K562 (cell line): ENCODE measurements around the gene PPP1R14D. TPM values are rescaled to one million over a fixed set of nuclear protein-coding genes. Genes with fewer than 3 reads are reported as not detected.

Source experiments
- ATAC-seq: fragments of 200-7000 bp; cut with Tn5 transposase; 3 replicates; pipeline ENCODE4 v1.9.1; 2020; ENCODE audit warnings: moderate library complexity
- BruUV-seq: library from RNA; stranded (reverse); fragments of 400-500 nt; replicated peaks from 2 replicates; lab custom pipeline; 2021; lab: Mats Ljungman, UMichigan
- CTCF ChIA-PET: fragments of 300-600 bp; formaldehyde crosslinking; extraction: SDS; loops from one replicate; lab custom pipeline; 2021; ENCODE audit warnings: low intra/inter-chr PET ratio; lab: Yijun Ruan, JAX
- POLR2A ChIA-PET: fragments of 300-600, 350-650 bp; sonication (Branson Sonifier 250); formaldehyde crosslinking; extraction: SDS; loops from one replicate; lab custom pipeline; 2021; ENCODE audit warnings: antibody characterized with exemption, inconsistent platforms; lab: Yijun Ruan, JAX
- DNase-seq, 4 experiments: peaks; one replicate each; pipeline versions ENCODE4 v3.0.0 to v3.0.0-alpha.2; 2011 to 2018; ENCODE audit warnings: low spot score in 3 of 4, mixed read lengths in 3 of 4; ENCODE audit errors: extremely low read depth in 1 of 4
- FAIRE-seq: peaks from 2 replicates; lab custom pipeline; 2011; peaks lifted over from hg19 to GRCh38; lab: Jason Lieb, UNC
- H2AFZ ChIP-seq: 2 replicates; pipeline ENCODE4 v1.6.0; 2011; ENCODE audit warnings: low read depth, low read length, control low read depth, inconsistent platforms
- H3K27ac ChIP-seq: fragments of 200-600 bp; 3 replicates; pipeline ENCODE4 v1.8.0; 2011; ENCODE audit warnings: low read depth, mild to moderate bottlenecking, control low read depth, inconsistent platforms, low read length, moderate library complexity, mixed read lengths; ENCODE audit errors: extremely low read depth
- H3K27me3 ChIP-seq, 2 experiments: fragments of 300-600 bp in 1 of 2; 2 replicates in 1 of 2; 3 replicates in 1 of 2; pipeline versions ENCODE4 v1.6.0 to v1.8.0; 2011; ENCODE audit warnings: inconsistent platforms in 2 of 2, low read length in 2 of 2, mild to moderate bottlenecking in 1 of 2, mixed read lengths in 1 of 2, moderate library complexity in 1 of 2; ENCODE audit not compliant: control insufficient read depth in 2 of 2, insufficient read depth in 2 of 2
- H3K36me3 ChIP-seq: fragments of 300-600 bp; 3 replicates; pipeline ENCODE4 v1.8.0; 2011; ENCODE audit warnings: mild to moderate bottlenecking, low read length, inconsistent platforms; ENCODE audit not compliant: control insufficient read depth, insufficient read depth
- H3K4me1 ChIP-seq, 2 experiments: fragments of 200-600 bp in 1 of 2; replicated peaks in 1 of 2; 2 replicates in 1 of 2; 3 replicates in 1 of 2; pipeline versions ENCODE4 v1.5.1 to v1.8.0; 2011; ENCODE audit warnings: inconsistent platforms in 2 of 2, low read length in 2 of 2, mild to moderate bottlenecking in 1 of 2, mixed read lengths in 1 of 2, moderate library complexity in 1 of 2; ENCODE audit not compliant: control insufficient read depth in 2 of 2, insufficient read depth in 2 of 2
- H3K4me2 ChIP-seq: 2 replicates; pipeline ENCODE4 v1.6.1; 2011; ENCODE audit warnings: low read length, control low read depth, inconsistent platforms, mixed read lengths; ENCODE audit not compliant: insufficient read depth
- H3K4me3 ChIP-seq: fragments of 200-600 bp; sonication (generic), shearing (Covaris generic); 2 replicates; pipeline ENCODE4 v1.5.1; 2016; ENCODE audit warnings: control low read depth, inconsistent platforms
- H3K79me2 ChIP-seq: fragments of 200-600 bp; 3 replicates; pipeline ENCODE4 v1.8.0; 2011; ENCODE audit warnings: low read length, inconsistent platforms; ENCODE audit not compliant: control insufficient read depth, insufficient read depth
- H3K9ac ChIP-seq, 2 experiments: 2 replicates each; pipeline versions ENCODE4 v1.6.0 to v1.6.1; 2011; ENCODE audit warnings: low read depth in 2 of 2, low read length in 2 of 2, control low read depth in 1 of 2, inconsistent platforms in 1 of 2, mild to moderate bottlenecking in 1 of 2, mixed read lengths in 1 of 2; ENCODE audit not compliant: insufficient read depth in 1 of 2
- H3K9me1 ChIP-seq: one replicate; pipeline ENCODE4 v1.6.0; 2011; ENCODE audit warnings: inconsistent platforms, mild to moderate bottlenecking, low read length, moderate library complexity; ENCODE audit not compliant: control insufficient read depth, insufficient read depth
- H3K9me3 ChIP-seq: replicated peaks from 2 replicates; pipeline ENCODE4 v1.5.1; 2011; ENCODE audit warnings: low read depth, low read length, inconsistent platforms; ENCODE audit not compliant: control insufficient read depth, insufficient read depth
- H4K20me1 ChIP-seq: replicated peaks from 2 replicates; pipeline ENCODE4 v1.6.1; 2011; ENCODE audit warnings: low read length, inconsistent platforms, mixed read lengths; ENCODE audit not compliant: control insufficient read depth, insufficient read depth
- ATF7 ChIP-seq: fragments of 450-650 bp; IDR thresholded peaks from 2 replicates; pipeline ENCODE4 v1.7.1; 2014; ENCODE audit warnings: mild to moderate bottlenecking, moderate library complexity
- BHLHE40 ChIP-seq: IDR thresholded peaks from 2 replicates; pipeline ENCODE4 v1.6.1; 2011; ENCODE audit warnings: low read length, improper control_type of control experiment
- DNMT1 ChIP-seq: fragments of 450-650 bp; IDR thresholded peaks from 2 replicates; pipeline ENCODE4 v1.6.1; 2016; ENCODE audit warnings: antibody characterized with exemption, mild to moderate bottlenecking
- EWSR1 ChIP-seq: fragments of 450-650 bp; IDR thresholded peaks from 2 replicates; pipeline ENCODE4 v1.6.1; 2018; ENCODE audit warnings: borderline replicate concordance, mild to moderate bottlenecking, low read depth, moderate library complexity; ENCODE audit not compliant: partially characterized antibody
- MLLT1 ChIP-seq, 2 experiments: fragments of 450-650 bp; IDR thresholded peaks; 2 replicates each; pipeline ENCODE4 v1.6.1; 2016
- RFX1 ChIP-seq: fragments of 450-650 bp; IDR thresholded peaks from 2 replicates; pipeline ENCODE4 v1.6.1; 2016; ENCODE audit warnings: mild to moderate bottlenecking, moderate library complexity
- SIN3A ChIP-seq, 2 experiments: fragments of 150-350 bp in 1 of 2; IDR thresholded peaks; 2 replicates each; pipeline ENCODE4 v1.6.1; 2011 to 2016; ENCODE audit warnings: borderline replicate concordance in 2 of 2, low read depth in 2 of 2, low read length in 2 of 2, mild to moderate bottlenecking in 2 of 2, moderate library complexity in 2 of 2; ENCODE audit not compliant: control insufficient read depth in 1 of 2
- TCF3 ChIP-seq: sonication (generic); formaldehyde crosslinking; IDR thresholded peaks from 2 replicates; pipeline ENCODE4 v1.4.0; 2020; ENCODE audit warnings: mild to moderate bottlenecking, missing genetic modification reagents
- TEAD2 ChIP-seq: fragments of 450-650 bp; IDR thresholded peaks from 2 replicates; pipeline ENCODE4 v1.6.1; 2016; ENCODE audit warnings: missing genetic modification characterization, control low read depth, missing compliant biosample characterization
- THRA ChIP-seq: fragments of 450-650 bp; IDR thresholded peaks from 2 replicates; pipeline ENCODE4 v1.6.1; 2017; ENCODE audit warnings: mild to moderate bottlenecking, moderate library complexity
- ZFP30 ChIP-seq: fragments of 250-450 bp; sonication (Bioruptor Pico); IDR thresholded peaks from 2 replicates; pipeline ENCODE4 v1.8.0; 2022; ENCODE audit warnings: moderate library complexity, mild to moderate bottlenecking, inconsistent platforms, borderline replicate concordance
- WGBS: fragments of 100-300 bp; shearing (Covaris generic); methylation state at CpG from one replicate; pipeline ENCODE4 v1.1.6; 2016; ENCODE audit warnings: low coverage, mixed read lengths; ENCODE audit not compliant: insufficient coverage; ENCODE audit errors: missing lambda C conversion rate; 5-methylcytosine and 5-hydroxymethylcytosine counted together
- in situ Hi-C: fragments of 300-500 bp; cut with MboI; formaldehyde crosslinking; loops from 4 replicates; pipeline ENCODE4 v1.15.0; 2018; ENCODE audit warnings: inconsistent platforms, mixed read lengths
- intact Hi-C: fragments of 100-400 bp; cut with micrococcal nuclease; formaldehyde crosslinking; loops from 2 replicates; pipeline ENCODE4 v1.14.2; 2022
- polyA plus RNA-seq, 8 experiments: library from polyadenylated mRNA; depleted of rRNA in 4 of 8; stranded (reverse) in 5 of 8; unstranded in 3 of 8; fragments of >200 nt; fragmentation: Nextera tagmentation in 2 of 8; fragmentation: Illumina TruSeq in 1 of 8; extraction: Ambion mirVana in 2 of 8; extraction: Trizol in 1 of 8; gene quantifications; 2 replicates each; pipeline versions ENCODE4 v1.2.1 to v1.2.3, GENCODE V29; 2011 to 2014; ENCODE audit warnings: inconsistent platforms in 1 of 8, missing spikeins in 1 of 8
- total RNA-seq, 7 experiments: library from RNA; depleted of rRNA in 6 of 7; stranded (reverse); fragments of >200 nt in 6 of 7; fragmentation: Illumina TruSeq in 2 of 7; extraction: Trizol in 2 of 7; gene quantifications; 2 replicates each; pipeline versions ENCODE4 v1.2.1 to v1.2.3, GENCODE V29; 2011 to 2021; ENCODE audit warnings: low replicate concordance in 1 of 7

The PPP1R14D gene
- total and polyA plus RNA-seq, 9 of the 15 experiments (the other 6 are each of a cell fraction or from before 2014, with no cell fraction given), result 0.11 to 0.18 TPM; not detected in 7

GRCh38 chr15:40855706-40856234, 27.3 kb upstream of the PPP1R14D start:
- Histone ChIP-seq H3K27me3 (no peaks in the 10 kb centered on the region; a peak in 1 of 5 replicates), H3K79me2 (no peaks in the 10 kb centered on the region), H4K20me1 (no peaks in the 10 kb centered on the region), H3K36me3 (no peaks in the 10 kb centered on the region), H3K4me2 (no peak overlapping the region), H3K9me3 (no peaks in the 10 kb centered on the region), H3K4me1 (peaks cover 8 to 23% of the 10 kb centered on the region in 2 experiments; a peak in 4 of 5 replicates), H3K9ac (peak overlapping the region in 1 of 2 experiments; percentile 21; a peak in 2 of 4 replicates), H3K9me1 (no peaks in the 10 kb centered on the region), H2AFZ (no peak overlapping the region), H3K27ac (no peak overlapping the region), H3K4me3 (no peak overlapping the region)
- BruUV-seq, result no TSS peak
- 63% methylated on average over 13 of the region's 13 CpGs for WGBS
- in situ Hi-C loops, result loop anchor here (5.0 kb wide), 1 partner anchor 37 kb away; the partner anchor contains the start of gene VPS18
- no peak for DNase-seq
- ChIA-PET CTCF (interaction anchor here (6.2 kb wide), 1 partner anchor 37 kb away, joined by 75 read pairs; the partner anchor contains the start of gene VPS18), POLR2A (interaction anchor here (0.6 to 1.8 kb wide), 2 partner anchors 12 to 104 kb away, joined by 3 to 5 read pairs; partner anchors contain the start of gene SPINT1)
- no peak for ATAC-seq
- FAIRE-seq, result no peak
- TF ChIP-seq TEAD2 (no peak), RFX1 (peak; percentile 55; the same call in 1 of the 2 replicates)
- intact Hi-C loops, result loop anchor here (5.0 to 10.0 kb wide), 2 partner anchors 68 to 181 kb away; no protein-coding TSS in a partner anchor

GRCh38 chr15:40854161-40854560, 25.7 kb upstream of the PPP1R14D start:
- Histone ChIP-seq H3K27me3 (no peaks in the 10 kb centered on the region; a peak in 1 of 5 replicates), H3K79me2 (no peaks in the 10 kb centered on the region), H2AFZ (no peak overlapping the region), H3K4me2 (no peak overlapping the region), H3K9ac (peak overlapping the region in 1 of 2 experiments; percentile 47; a peak in 2 of 4 replicates), H3K9me1 (no peaks in the 10 kb centered on the region), H3K27ac (no peak overlapping the region), H3K4me3 (no peak overlapping the region), H3K36me3 (no peaks in the 10 kb centered on the region), H3K9me3 (no peaks in the 10 kb centered on the region), H3K4me1 (peaks cover 8 to 20% of the 10 kb centered on the region in 2 experiments; a peak in 4 of 5 replicates), H4K20me1 (no peaks in the 10 kb centered on the region)
- DNase-seq, result no peak
- WGBS, result 54% methylated on average over 10 of the region's 10 CpGs
- intact Hi-C loops (loop anchor here (10.0 kb wide), 1 partner anchor 179 kb away; no protein-coding TSS in a partner anchor), in situ Hi-C loops (no loop called here)
- ATAC-seq, result no peak
- ChIA-PET CTCF (no interaction called here), POLR2A (interaction anchor here (0.6 to 1.8 kb wide), 2 partner anchors 11 to 123 kb away, joined by 3 to 5 read pairs; partner anchors contain the start of gene SPINT1)
- TF ChIP-seq THRA (no peak), BHLHE40 (no peak), ZFP30 (CRISPR knock-in tag) (no peak), EWSR1 (no peak), SIN3A (IDR thresholded peaks at IDR 0.05; ENCODE audit: borderline replicate concordance in 2 of 2, control insufficient read depth in 1 of 2, low read depth in 2 of 2, low read length in 2 of 2) (no peak), DNMT1 (no peak), MLLT1 (IDR thresholded peaks at IDR 0.05) (no peak), ATF7 (no peak), TCF3 (CRISPR knock-in tag) (no peak)
- no peak for FAIRE-seq
- BruUV-seq, result no TSS peak
